ENCODE measurements around the gene ERGIC1.
"Not testable (repeated sequence)": the region's sequence is repeated elsewhere in the genome, so short reads cannot be mapped to it uniquely, and the experiment has no call there.

Gene ERGIC1

DNA sequence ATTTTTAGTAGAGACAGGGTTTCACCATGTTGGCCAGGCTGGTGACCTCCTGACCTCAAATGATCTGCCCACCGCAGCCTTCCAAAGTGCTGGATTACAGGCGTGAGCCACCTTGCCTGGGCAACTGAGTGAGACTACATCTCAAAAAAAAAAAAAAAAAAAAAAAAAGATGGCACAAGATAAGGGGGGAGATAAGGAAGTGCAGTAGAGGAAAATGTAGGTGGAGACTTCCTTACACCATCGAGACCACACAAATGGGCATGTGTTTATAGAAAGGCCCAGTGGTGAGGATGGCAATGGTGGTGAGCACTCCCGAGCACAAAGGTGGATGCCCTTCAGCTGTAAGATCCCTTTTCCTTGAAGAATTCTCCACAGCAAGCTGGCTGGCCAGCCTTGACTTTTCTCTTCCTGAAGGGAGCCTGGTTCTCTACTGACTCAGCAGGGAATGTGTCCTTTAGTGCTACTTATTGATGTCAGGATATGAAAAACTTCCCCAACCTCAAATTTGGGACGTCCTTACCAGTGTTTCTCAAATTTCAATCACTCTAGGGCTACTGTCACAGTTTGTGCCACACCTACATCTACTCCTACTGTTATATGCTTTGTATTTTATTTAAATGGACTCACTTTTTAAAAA lies 28.2 kb downstream of the ERGIC1 start:
- no peak for DNase-seq (ENCODE audit: low read depth in 3 of 3, low spot score in 1 of 3)

DNA sequence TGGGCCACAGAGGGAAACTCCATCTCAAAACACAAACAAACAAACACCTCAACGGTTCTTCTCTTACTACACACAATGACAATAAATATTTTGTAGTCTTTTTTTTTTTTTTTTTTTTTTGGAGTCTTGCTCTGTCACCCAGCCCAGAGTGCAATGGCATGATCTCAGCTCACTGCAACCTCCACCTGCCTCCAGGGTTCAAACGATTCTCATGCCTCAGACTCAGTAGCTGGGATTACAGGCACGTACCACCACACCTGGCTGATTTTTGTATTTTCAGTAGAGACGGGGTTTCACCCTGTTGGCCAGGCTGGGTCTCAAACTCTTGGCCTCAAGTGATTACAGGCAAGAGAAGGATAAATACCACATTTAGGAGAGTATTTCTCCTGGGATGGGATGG lies 30.1 kb downstream of the ERGIC1 start:
- not testable (repeated sequence) for DNase-seq (ENCODE audit: low read depth in 3 of 3, low spot score in 1 of 3)

DNA sequence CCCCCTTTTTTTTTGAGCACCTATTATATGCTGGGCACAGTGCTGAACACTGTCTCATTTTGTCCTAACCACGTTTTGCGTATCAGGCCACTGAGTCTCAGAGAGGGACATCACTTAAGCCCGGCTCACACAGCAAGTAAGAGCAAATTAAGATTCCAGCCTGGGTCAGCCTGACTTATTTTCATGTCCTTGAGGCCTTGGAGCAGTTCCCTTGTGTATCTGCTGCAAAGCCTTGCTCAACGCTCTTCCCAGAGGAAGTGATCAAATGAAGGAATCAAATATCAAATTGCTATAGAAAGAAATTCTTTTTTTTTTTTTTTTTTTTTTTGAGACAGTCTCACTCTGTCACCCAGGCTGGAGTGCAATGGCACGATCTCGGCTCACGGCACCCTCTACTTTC lies 30.7 kb downstream of the ERGIC1 start:
- DNase-seq (ENCODE audit: low read depth in 3 of 3, low spot score in 1 of 3): no peak

DNA sequence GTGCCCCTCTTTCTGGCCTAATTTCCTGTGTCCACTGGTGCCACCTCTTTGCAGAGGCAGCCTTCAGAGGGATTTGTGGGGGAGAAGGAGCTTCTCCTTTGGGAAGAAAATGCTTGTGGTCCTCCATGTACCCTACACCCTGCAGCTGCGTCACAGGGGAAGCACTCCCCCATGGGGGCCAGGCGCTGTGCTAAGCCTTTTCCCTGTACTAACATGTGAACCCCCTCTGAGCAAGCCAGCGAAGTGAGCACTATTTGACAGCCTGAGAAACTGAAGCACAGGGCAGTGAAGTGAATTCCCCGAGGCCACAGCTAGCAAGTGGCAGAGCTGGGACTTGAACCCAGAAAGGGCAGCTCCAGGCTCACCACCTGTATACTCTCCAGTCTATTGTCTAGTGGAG lies 32.3 kb downstream of the ERGIC1 start:
- no peak for DNase-seq (ENCODE audit: low read depth in 3 of 3, low spot score in 1 of 3)

DNA sequence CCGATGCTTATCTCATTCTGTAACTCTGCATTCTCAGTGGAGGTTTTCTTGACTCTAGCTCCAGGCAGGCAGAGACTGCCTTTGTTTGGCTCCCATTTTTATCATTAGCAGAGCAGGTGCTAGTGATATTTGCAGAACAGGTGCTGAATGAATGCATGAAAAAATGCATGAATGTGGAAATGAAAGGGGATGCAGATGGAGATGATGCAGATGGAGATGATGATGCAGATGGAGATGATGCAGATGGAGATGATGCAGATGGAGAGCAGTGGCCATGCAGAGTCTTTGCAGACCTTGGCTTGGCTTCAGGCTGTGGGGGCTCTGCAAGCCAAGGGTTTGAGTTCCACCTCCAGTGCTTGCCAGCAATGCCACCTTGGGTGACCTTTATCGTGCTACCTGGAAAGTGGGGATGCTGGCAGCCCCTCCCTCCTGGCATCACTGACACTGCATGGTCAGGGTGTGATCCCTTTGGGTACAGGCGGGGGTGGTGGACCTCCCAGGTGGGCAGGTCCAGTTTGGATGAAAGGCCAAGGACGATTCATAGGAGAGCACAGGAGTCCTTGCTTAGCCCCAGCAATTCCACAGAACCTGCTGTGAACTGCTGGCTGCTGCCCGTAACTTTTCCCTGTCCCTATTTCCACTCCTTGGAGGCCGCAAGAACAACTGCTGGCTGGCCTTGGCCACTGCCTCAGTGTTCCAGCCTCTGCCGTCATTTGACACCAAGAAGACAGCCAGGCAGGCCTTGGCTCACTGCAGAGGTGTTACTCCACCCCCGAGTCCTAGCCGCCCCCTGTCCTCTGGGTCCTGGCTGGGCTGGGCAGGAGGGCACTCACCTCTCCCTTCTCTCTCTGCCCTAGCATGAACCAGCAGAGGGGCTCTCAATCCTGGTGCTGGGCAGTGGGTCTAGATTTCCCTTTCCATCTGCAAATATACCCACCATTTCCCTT lies 33.0 kb downstream of the ERGIC1 start:
- no peak for DNase-seq (ENCODE audit: low read depth in 3 of 3, low spot score in 1 of 3)

DNA sequence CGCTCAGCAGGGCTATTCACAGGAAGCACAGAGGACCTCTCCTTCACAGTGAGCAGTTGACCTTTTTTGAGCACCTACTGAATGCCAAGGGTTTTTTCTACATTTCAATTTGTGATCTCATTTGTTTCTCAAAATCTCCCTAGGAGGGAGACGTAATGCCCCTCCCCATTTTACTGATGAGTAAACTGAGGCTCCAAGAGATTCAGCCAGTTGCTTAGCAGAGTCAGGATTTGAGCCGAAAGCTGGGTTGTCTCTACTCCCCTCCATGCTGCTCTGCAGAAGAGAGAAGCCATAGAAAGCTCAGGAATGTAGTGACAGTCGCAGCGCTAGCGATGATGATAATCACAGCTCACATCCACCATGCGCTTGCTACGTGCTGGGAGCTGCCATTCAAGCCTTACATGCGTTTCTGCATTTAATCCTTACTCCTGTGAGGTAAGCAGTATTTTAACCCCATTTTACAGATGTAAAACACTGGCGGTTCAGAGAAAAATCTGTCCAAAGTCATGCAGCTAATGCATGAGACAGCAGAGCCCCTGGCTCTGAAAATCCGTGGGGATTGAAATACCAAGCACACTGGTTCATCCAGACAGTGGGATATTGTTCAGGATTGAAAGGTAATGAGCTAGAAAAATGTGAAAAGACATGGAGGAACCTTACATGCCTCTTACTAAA lies 33.8 kb downstream of the ERGIC1 start:
- DNase-seq (ENCODE audit: low read depth in 3 of 3, low spot score in 1 of 3): no peak

DNA sequence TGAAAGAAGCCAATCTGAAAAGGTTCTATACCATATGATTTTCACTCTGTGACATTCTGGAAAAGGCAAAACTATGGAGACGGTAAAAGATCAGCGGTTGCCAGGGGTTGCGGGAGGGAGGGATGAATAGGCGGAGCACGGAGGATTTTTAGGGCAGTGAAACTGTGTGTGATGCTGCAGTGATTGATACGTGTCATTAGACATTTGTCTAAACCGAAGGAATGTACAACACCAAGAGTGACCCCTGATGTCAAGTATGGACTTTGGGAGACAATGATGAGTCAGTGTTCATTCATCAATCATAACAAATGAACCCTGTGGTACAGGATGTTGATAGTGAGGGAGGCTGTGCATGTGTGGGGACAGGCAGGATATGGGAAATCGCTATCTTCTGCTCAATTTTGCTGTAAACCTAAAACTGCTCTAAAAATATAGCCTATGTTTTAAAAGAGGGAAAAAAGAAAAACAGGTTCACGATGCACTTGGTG lies 34.4 kb downstream of the ERGIC1 start:
- no peak for DNase-seq (ENCODE audit: low read depth in 3 of 3, low spot score in 1 of 3)

DNA sequence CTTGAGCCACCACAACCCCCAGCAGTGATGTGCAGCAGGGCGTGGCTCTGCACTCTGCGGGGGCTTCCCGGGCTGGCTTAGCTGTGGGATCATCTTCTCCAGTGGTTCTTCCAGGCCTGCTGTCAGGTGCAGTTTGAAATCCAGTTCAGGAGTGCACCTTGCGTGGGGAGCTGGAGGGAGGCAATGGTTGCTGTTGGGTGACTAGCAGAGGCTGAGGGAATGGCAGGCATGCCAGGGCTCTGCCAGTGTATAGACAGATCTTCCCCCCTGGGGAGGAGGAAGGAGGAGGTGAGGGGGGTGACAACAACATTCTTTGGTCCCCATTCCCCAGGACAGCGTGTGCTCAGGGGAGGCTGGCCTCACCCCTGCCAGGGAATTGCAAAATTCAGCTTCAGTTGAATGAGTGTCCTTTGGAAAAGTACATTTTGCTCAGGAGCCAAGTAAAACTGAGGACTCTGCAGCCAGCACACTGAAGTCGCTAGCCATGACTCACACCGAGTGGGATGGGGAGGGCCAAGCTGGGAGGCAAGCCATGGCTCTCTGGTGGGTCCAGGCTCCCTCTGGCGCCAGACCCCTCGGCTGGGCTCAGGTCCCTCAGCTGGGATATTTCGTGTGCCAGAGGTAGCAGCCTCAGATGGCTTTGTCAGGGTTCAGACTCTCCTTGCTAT lies 35.0 kb downstream of the ERGIC1 start:
- DNase-seq (ENCODE audit: low read depth in 3 of 3, low spot score in 1 of 3): no peak

DNA sequence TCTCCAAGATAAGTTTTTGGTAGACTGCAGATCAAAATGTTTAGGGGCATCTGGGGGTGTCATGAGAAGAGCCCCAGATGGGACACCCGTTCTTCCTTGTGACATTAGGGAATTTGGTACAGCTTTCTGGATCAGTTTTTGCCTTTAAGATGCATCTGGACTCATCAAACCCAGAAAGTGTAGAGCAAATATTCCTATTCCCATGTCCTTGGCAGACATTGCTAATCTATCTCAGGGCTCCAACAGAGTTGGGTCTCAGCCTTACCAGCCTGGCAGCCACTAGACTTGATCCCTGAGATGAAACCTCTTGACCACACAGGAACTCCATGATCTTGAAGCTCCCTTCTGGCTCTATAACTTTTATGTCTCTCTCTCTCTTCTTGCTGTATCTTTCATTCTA lies 35.6 kb downstream of the ERGIC1 start:
- DNase-seq (ENCODE audit: low read depth in 3 of 3, low spot score in 1 of 3): no peak

DNA sequence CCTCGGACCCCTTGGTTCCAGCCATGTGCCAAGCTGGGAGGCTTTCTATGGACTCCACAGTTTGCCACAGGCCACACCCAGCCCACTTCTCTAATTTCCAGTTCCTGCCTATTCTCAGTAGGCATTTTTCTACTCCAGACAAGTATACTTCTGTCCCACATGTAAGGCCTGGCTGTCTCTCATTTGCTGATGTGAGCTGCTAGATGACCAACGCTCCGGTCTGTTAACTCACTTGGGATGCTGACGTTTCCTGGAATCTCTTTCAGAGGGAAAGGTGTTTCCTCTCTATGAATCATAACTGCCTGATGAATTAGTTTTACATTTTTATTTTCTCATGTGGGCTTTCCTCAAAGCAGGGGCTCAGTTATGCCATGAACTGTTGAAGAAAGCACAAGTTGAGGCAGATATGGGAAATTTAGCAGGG lies 36.3 kb downstream of the ERGIC1 start:
- no peak for DNase-seq (ENCODE audit: low read depth in 3 of 3, low spot score in 1 of 3)

DNA sequence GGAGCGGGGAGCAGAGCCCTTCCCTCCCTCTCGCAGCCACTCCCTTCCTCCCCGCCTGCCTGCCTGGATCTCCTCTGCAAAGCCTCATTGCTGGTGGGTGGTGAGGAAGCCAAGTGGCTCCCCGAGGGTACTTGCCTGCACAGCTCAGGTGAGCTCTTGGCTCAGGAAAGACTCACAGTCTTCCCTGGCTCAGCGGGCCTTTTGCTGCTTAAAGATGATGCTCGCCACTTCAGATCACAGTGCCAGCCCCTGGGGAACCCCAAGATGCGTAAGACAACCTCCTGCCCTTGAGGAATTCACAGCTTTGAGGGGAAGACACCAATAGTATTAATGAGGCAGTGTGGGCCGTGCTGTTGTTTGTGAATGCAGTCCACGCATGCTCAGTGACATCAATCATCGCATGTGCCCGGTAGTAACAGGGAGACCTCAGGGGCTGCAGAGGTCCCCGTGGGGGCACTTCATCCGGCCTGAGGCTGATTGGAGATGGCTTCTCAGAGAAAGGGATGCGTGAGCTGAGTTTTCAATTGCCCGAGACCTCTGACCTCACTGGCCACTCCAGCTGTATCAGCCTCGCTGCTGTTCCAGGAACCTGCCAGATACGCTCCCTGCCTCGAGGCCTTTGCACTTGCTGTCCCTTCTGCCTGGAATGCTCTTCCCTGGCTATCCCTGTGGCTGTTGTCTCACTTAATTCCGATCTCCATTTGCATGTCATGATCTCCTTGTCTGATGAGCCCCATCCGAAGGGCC lies 36.8 kb downstream of the ERGIC1 start:
- no peak for DNase-seq (ENCODE audit: low read depth in 3 of 3, low spot score in 1 of 3)

DNA sequence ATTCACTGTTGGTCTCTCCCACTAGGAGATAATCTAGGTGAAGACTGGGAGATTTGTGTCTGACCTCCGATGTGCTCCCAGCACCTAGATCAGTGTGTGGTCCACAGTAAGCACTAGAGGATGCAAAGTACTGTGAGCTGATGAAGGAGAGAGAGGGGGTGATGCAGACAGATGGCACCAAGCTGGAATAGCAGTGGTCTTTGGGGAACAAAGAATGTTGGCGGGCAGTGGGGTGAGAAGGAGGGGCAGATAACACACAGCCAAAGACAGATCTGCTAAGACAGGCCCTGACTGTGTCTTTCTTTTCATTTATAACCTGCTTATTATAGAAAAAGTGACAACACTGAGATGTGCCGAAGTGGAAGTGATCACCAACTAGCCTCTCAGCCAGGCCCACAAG lies 37.5 kb downstream of the ERGIC1 start:
- no peak for DNase-seq (ENCODE audit: low read depth in 3 of 3, low spot score in 1 of 3)

DNA sequence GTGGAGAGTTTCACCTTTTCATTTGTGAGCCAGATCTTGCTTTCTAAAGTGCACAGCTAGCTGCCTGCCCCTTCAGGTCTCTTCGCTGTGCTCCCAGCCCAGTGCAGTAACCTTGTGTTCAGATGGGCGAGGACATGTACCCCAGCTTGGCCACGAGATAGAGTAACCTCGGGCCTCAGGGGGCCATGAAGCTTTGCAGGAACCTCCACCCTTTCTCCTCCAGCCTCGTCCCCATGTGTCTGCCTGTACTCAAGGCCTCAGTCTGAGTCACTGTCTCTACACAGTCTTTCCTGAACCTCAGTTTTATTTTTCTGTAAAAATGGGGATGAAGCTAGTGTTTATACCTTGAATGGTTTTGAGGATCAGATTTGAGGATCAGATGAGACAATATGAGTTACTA lies 37.9 kb downstream of the ERGIC1 start:
- no peak for DNase-seq (ENCODE audit: low read depth in 3 of 3, low spot score in 1 of 3)

DNA sequence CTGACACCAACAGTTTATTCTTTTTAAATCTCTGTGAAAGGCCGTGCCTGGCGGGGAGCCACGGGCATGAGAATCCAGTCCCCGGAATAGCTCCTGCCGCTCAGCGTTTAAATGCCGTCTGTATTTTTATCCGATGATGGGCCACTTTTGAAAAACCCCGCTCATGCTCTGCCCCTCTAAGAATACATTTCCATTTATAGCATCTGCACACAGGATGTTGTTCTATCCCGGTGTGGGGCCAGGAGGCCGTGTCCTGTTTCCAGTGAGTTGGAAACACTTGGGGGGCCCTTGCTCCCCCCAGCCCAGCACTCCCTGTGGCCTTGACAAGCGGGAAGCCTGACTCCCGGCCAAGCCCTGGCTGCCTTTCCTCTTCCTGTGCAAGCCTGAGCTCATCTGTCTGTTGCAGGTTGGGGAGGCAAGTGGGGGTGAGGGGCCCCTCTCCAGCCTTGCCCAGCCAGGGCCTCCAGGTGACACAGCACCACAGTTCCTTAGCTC lies 39.0 kb downstream of the ERGIC1 start:
- no peak for DNase-seq (ENCODE audit: low read depth in 3 of 3, low spot score in 1 of 3)

DNA sequence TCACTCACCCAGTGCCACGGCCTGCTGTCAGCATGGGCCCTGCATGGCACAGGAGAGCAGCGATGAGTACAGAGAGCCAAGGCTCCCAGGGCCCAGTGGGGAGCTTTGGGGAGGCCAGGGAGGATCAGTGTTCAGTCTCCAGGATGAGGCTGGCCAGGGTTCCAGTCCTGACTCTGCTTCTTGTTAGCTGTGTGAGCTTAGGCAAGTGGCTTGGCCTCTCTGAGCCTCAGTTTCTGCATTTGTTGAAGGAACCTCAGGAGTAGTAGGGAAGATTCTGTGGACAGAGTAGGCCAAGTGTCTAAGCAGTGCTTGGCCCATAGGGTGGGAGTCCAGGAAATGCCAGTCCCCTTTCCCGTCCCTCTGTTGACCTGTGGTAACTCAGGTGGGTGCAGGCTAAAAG lies 39.5 kb downstream of the ERGIC1 start:
- no peak for DNase-seq (ENCODE audit: low read depth in 3 of 3, low spot score in 1 of 3)

DNA sequence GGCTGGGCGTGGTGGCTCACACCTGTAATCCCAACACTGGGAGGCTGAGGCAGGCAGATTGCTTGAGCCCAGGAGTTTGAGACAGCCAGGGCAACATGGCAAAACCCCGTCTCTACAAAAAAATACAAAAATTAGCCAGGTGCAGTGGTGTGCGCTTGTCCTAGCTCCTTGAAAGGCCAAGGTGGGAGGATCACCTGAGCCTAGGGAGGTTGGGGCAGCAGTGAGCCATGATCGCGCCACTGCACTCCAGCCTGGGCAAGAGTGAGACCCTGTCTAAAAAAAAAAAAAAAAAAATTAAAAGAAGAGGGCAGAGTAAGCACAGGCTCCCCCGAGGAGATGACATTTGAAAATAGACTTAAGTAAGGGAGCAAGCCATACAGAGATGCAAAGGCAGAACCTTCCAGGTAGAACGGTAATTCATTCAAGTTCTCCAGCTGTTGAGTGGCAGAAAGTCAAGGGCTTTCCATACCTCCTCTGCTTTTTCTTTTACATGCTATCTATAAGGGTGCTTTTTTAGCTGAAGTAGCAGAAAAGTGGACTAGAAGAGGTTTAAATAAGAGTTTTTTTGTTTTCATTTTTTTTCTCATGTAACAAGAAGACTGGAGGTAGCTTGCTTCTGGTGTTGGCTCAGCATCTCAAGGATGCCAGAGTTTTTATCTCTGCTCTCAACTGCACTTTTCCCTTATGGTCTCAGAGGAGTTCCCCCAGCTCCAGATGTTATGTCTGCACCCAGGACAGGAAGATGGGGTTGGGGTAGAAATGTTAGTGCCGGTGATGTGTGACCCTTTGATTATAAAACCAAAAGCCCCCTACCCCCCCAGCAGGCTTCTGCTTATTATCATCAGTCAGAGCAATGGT lies 40.8 kb downstream of the ERGIC1 start:
- no peak for DNase-seq (ENCODE audit: low read depth in 3 of 3, low spot score in 1 of 3)

DNA sequence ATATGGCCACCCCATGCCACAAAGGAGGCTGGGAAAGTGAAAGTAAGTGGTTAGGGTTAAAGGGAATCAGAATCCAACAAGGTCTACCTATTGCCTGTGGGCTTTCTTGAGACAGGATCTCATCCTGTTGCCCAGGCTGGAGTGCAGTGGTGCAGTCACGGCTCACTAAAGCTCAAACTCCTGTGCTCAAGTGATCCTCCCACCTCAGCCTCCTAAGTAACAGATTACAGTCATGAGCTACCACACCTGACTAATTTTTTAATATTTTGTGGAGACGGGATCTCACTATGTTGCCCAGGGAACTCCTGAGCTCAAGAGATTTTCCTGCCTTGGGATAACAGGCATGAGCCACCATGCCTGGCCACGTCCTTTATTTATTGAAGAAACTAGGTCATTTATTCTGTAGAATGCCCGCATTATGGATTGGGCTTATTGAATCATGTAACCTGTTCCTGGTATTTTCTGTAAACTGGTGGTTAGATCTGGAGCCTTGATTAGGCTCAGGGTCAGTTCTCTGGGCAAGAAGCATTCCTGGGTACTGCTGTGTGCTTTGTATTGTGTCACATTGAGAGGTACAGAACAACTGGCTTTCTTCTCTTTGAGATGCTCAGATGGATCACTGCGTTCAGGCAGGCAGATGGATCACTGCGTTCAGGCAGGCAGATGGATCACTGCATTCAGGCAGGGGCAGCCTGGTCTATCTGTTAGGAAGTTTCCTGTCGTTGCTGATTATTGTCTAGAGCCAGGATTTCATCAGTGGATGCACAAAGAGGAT lies 41.6 kb downstream of the ERGIC1 start:
- no peak for DNase-seq (ENCODE audit: low read depth in 3 of 3, low spot score in 1 of 3)

DNA sequence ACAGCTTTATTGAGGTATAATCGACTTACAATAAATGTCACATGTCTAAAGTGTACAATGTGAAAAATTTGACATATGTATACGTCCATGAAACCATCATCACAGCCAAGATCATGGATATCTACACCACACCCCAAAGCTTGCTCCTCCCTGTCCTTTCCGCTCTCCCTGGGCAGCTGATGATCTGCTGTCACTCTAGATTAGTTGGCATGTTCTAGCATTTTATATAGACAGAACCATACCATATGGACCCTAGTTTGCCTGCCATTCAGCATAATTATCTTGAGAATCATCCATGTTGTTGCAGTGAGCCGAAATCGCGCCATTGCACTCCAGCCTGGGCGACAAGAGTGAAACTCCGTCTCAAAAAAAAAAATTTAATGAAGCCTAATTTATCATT lies 42.5 kb downstream of the ERGIC1 start:
- DNase-seq (ENCODE audit: low read depth in 3 of 3, low spot score in 1 of 3): no peak

Data from stimulated activated CD4-positive, alpha-beta T cell treated with anti-CD3 and anti-CD28 coated beads, TNF-alpha, amount 100 ng/mL, for 1 hour (primary cell).